ENCODE results near the gene EYS. TPM values are rescaled to one million over a fixed set of nuclear protein-coding genes. Genes with fewer than 3 reads are reported as not detected.
"Not testable (repeated sequence)": the region's sequence is repeated elsewhere in the genome, so short reads cannot be mapped to it uniquely, and the experiment has no call there.

EYS gene
- total RNA-seq, 2 donors from 2014 or later, result 0.18 to 3.5 TPM

DNA sequence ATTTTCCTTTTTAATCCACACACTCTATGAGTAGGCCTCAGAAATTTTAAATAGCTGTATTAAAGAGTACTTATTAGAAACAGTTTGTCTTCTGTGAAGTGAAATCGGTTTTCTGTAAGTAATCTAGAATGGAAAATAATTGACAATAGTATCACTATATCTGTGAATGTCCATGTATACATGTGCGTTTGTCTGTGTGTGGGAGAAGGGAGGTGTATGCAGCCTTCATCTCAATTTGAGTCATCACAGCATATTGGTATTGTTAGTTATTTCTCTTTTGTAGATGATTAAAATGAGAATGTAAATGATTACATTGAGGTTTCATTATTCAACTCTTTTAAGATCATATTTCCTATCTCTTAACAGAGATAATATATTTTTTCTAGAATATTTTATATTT, 206.0 kb downstream of the EYS start:
- intact Hi-C loops (cut with DNase I), result no loop called here

DNA sequence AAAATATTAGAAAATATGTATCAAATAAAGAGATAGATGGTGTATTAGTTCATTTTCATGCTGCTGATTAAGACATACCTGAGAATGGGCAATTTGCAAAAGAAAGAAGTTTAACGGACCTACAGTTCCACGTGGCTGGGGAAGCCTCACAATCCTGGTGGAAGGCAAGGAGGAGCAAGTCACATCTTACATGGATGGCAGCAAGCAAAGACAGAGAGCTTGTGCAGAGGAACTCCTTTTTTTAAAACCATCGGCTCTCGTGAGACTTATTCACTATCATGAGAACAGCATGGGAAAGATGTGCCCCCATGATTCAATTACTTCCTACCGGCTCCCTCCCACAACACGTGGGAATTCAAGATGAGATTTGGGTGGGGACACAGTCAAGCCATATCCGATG, 223.4 kb downstream of the EYS start:
- H3K36me3 ChIP-seq; H3K9me3 ChIP-seq; H3K4me3 ChIP-seq; DNase-seq (ENCODE audit: low spot score); H3K4me1 ChIP-seq (replicated peaks); H3K27ac ChIP-seq; H3K27me3 ChIP-seq (replicated peaks; ENCODE audit: insufficient read depth); intact Hi-C loops (cut with DNase I): not testable (repeated sequence)
- 89% methylated on average over 7 of the region's 7 CpGs for WGBS

More for the DNA sequence above, 206.0 kb downstream of the EYS start:
- no peaks in the 10 kb centered on the region for H3K9me3 ChIP-seq
- 77% methylated on average over 2 of the region's 2 CpGs for WGBS
- TF ChIP-seq POLR2AphosphoS5 (IDR thresholded peaks at IDR 0.05), result no peak
- no peak for TF ChIP-seq POLR2A (IDR thresholded peaks at IDR 0.05)
- TF ChIP-seq, protein P1, sequence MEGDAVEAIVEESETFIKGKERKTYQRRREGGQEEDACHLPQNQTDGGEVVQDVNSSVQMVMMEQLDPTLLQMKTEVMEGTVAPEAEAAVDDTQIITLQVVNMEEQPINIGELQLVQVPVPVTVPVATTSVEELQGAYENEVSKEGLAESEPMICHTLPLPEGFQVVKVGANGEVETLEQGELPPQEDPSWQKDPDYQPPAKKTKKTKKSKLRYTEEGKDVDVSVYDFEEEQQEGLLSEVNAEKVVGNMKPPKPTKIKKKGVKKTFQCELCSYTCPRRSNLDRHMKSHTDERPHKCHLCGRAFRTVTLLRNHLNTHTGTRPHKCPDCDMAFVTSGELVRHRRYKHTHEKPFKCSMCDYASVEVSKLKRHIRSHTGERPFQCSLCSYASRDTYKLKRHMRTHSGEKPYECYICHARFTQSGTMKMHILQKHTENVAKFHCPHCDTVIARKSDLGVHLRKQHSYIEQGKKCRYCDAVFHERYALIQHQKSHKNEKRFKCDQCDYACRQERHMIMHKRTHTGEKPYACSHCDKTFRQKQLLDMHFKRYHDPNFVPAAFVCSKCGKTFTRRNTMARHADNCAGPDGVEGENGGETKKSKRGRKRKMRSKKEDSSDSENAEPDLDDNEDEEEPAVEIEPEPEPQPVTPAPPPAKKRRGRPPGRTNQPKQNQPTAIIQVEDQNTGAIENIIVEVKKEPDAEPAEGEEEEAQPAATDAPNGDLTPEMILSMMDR (IDR thresholded peaks at IDR 0.05), result no peak
- no peak for DNase-seq (ENCODE audit: low spot score)
- H3K27me3 ChIP-seq (replicated peaks; ENCODE audit: insufficient read depth), result no peaks in the 10 kb centered on the region
- H3K36me3 ChIP-seq, result no peaks in the 10 kb centered on the region
- no peak overlapping the region for H3K27ac ChIP-seq
- no peak overlapping the region for H3K4me3 ChIP-seq
- no peaks in the 10 kb centered on the region for H3K4me1 ChIP-seq (replicated peaks)

DNA sequence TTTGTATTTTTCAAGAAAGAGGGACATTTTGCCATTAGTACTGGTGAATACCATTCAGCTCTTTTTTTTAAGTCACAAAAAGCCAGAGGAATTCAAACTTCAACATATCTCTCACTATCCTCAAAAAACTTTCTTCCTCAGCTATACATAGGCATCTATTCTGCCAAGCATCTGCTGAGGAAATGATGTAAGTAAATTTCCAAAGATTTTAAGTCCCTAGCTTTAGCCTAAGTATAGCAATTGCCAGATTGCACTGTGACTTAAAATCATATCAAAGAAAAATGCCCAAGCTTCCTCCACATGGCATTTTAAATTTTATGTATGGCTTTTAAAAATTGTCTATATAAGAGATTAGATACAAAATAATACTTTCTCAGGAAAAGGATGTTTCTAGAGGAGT, 237.4 kb downstream of the EYS start:
- H3K27me3 ChIP-seq (replicated peaks; ENCODE audit: insufficient read depth), result no peaks in the 10 kb centered on the region
- intact Hi-C loops (cut with DNase I), result no loop called here
- no peaks in the 10 kb centered on the region for H3K9me3 ChIP-seq
- no peak for TF ChIP-seq POLR2AphosphoS5 (IDR thresholded peaks at IDR 0.05)
- DNase-seq (ENCODE audit: low spot score), result no peak
- no peaks in the 10 kb centered on the region for H3K4me1 ChIP-seq (replicated peaks)
- no peak overlapping the region for H3K4me3 ChIP-seq
- no peak overlapping the region for H3K27ac ChIP-seq
- H3K36me3 ChIP-seq, result no peaks in the 10 kb centered on the region

DNA sequence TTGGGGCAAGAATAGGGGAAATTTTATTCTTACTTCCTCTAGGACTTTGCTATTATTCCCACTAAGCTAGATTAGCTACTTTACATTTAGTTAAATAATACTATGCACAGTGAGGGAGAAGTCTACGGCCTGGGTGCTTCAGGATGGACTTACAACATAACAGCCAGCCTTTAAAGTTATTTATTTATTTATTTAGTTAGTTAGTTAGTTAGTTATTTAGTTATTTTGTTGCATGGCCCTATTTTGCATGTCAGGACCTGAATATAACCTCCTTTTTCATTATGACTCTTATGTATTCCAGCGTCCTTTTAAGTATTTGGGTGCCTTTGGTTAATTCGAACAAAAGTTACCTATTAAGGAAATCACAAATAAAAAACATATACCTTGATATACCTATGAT, 238.7 kb downstream of the EYS start:
- 83% methylated on average over 3 of the region's 3 CpGs for WGBS
- H3K4me3 ChIP-seq, result no peak overlapping the region
- no peaks in the 10 kb centered on the region for H3K36me3 ChIP-seq
- no peak for DNase-seq (ENCODE audit: low spot score)
- intact Hi-C loops (cut with DNase I), result no loop called here
- H3K4me1 ChIP-seq (replicated peaks), result no peaks in the 10 kb centered on the region
- H3K27me3 ChIP-seq (replicated peaks; ENCODE audit: insufficient read depth), result no peaks in the 10 kb centered on the region
- H3K27ac ChIP-seq, result no peak overlapping the region
- no peak for TF ChIP-seq POLR2AphosphoS5 (IDR thresholded peaks at IDR 0.05)
- TF ChIP-seq, protein P1 (IDR thresholded peaks at IDR 0.05), result no peak
- TF ChIP-seq POLR2A (IDR thresholded peaks at IDR 0.05), result no peak
- H3K9me3 ChIP-seq, result no peaks in the 10 kb centered on the region

DNA sequence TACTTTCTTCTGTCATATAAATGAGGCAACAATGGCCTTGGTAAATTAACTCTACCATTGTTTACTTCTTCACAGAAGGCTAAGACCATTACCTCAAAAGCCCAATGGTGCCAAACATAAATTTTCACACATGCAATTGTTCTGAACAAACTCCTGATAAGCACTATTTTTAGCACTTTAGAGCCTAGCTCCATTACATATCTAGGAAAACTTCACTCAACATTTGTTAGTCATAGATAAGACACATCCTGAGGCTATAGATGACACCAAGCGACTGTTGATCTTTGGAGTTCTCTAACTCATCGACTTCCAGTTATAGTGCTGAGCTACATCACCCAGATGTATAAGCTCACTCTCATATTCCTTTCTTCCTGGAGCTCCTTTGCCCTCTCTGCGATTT, 245.9 kb downstream of the EYS start:
- no peaks in the 10 kb centered on the region for H3K9me3 ChIP-seq
- H3K36me3 ChIP-seq, result no peaks in the 10 kb centered on the region
- H3K27me3 ChIP-seq (replicated peaks; ENCODE audit: insufficient read depth), result no peaks in the 10 kb centered on the region
- H3K4me3 ChIP-seq, result no peak overlapping the region
- no peaks in the 10 kb centered on the region for H3K4me1 ChIP-seq (replicated peaks)
- 69% methylated on average over 3 of the region's 3 CpGs for WGBS
- intact Hi-C loops (cut with DNase I), result no loop called here
- DNase-seq (ENCODE audit: low spot score), result no peak
- H3K27ac ChIP-seq, result no peak overlapping the region
- TF ChIP-seq POLR2A (IDR thresholded peaks at IDR 0.05) (no peak), POLR2AphosphoS5 (IDR thresholded peaks at IDR 0.05) (no peak)
- TF ChIP-seq, protein P1 (IDR thresholded peaks at IDR 0.05), result no peak

DNA sequence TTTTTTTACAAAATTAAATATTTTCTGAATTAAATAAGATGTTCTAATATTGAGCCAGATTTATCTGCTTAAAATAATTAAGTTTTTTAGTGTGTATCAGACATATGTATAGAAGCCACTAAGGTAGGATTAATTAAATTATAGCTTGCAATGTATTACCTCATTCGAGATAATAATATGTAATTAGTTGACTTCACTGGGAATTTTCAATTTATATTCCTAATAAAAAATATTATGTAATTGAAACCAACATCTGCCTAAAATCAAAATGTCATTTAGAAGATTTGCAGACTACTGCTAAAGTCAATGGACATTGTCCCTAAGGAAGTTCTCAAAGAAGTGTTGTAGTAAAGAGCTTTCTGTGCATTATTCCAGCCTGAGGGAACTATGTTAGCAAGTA, 254.7 kb downstream of the EYS start:
- no peak overlapping the region for H3K27ac ChIP-seq
- intact Hi-C loops (cut with DNase I), result no loop called here
- 100% methylated on average over 1 of the region's 1 CpG for WGBS

More for the DNA sequence above, 254.7 kb downstream of the EYS start:
- Histone ChIP-seq H3K36me3 (no peaks in the 10 kb centered on the region), H3K4me1 (replicated peaks) (no peaks in the 10 kb centered on the region), H3K27me3 (replicated peaks; ENCODE audit: insufficient read depth) (no peaks in the 10 kb centered on the region), H3K9me3 (no peaks in the 10 kb centered on the region), H3K4me3 (no peak overlapping the region)
- no peak for DNase-seq (ENCODE audit: low spot score)
- TF ChIP-seq, protein P1 (IDR thresholded peaks at IDR 0.05), result no peak
- TF ChIP-seq POLR2AphosphoS5 (IDR thresholded peaks at IDR 0.05) (no peak), POLR2A (IDR thresholded peaks at IDR 0.05) (no peak)
